Measurements from ENCODE around the gene TMEM171. TPM values are rescaled to one million over a fixed set of nuclear protein-coding genes. Genes with fewer than 3 reads are reported as not detected.

Gene TMEM171
- total RNA-seq, 1 donor from 2014 or later = not detected

DNA sequence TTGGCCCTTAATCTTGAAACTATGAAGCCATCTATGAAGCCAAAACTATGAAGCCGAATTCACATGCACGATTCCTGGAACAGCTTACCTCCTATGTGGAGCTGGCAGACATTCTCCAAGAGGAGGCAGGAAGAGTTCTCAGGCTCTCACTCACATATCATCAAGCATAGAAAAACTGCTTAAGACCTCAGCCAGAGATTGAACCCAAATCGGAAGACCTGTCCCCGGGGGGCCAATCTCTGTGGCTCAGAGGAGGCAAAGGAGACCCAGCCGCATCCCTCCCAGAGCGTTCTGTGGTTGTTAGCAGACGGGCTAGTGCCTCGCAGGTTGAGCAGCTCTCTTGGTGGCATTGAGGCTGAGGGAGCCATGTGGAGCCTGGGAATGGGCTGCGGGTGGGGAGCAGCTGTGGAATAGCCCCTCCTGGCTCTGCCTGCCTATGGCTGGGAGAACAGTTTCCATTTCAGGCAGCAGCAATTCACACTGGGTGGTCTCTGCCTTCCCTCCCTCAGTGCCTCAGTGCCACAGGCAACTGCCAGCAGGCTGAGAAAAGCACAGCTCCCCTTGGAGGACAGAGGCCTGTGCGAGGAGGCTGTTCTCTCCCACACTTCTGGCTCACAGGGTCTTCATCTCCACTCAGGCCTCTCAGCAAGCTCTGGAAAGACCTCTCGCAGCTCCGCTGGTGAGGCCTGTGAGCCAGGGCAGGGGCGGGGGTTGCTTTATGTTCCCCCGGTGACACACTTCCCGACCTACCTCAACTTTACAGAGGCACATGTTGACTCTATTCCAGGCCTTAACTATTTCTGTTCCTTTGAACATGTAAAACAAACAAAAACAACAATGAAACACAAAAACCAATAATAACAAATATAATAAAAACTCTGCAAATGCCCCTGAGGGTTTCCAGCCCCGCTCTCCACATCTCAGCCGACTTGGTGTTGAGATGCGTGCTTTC lies 35.2 kb downstream of the TMEM171 start:
- no peak for ATAC-seq (ENCODE audit: low read depth)
- CTCF ChIA-PET = no interaction called here
- TF ChIP-seq, protein P1, sequence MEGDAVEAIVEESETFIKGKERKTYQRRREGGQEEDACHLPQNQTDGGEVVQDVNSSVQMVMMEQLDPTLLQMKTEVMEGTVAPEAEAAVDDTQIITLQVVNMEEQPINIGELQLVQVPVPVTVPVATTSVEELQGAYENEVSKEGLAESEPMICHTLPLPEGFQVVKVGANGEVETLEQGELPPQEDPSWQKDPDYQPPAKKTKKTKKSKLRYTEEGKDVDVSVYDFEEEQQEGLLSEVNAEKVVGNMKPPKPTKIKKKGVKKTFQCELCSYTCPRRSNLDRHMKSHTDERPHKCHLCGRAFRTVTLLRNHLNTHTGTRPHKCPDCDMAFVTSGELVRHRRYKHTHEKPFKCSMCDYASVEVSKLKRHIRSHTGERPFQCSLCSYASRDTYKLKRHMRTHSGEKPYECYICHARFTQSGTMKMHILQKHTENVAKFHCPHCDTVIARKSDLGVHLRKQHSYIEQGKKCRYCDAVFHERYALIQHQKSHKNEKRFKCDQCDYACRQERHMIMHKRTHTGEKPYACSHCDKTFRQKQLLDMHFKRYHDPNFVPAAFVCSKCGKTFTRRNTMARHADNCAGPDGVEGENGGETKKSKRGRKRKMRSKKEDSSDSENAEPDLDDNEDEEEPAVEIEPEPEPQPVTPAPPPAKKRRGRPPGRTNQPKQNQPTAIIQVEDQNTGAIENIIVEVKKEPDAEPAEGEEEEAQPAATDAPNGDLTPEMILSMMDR (IDR thresholded peaks at IDR 0.05) = no peak
- no peaks in the 10 kb centered on the region for H3K36me3 Mint-ChIP-seq (ENCODE audit: low read depth)
- intact Hi-C loops (cut with micrococcal nuclease) = no loop called here
- peaks cover 52% of the 10 kb centered on the region for H3K27me3 Mint-ChIP-seq
- H3K4me1 Mint-ChIP-seq = peaks cover 21% of the 10 kb centered on the region
- DNase-seq = no peak
- no peaks in the 10 kb centered on the region for H3K9me3 Mint-ChIP-seq
- POLR2A ChIA-PET = no interaction called here
- H3K4me3 Mint-ChIP-seq = no peak overlapping the region
- H3K27ac Mint-ChIP-seq = no peak overlapping the region

DNA sequence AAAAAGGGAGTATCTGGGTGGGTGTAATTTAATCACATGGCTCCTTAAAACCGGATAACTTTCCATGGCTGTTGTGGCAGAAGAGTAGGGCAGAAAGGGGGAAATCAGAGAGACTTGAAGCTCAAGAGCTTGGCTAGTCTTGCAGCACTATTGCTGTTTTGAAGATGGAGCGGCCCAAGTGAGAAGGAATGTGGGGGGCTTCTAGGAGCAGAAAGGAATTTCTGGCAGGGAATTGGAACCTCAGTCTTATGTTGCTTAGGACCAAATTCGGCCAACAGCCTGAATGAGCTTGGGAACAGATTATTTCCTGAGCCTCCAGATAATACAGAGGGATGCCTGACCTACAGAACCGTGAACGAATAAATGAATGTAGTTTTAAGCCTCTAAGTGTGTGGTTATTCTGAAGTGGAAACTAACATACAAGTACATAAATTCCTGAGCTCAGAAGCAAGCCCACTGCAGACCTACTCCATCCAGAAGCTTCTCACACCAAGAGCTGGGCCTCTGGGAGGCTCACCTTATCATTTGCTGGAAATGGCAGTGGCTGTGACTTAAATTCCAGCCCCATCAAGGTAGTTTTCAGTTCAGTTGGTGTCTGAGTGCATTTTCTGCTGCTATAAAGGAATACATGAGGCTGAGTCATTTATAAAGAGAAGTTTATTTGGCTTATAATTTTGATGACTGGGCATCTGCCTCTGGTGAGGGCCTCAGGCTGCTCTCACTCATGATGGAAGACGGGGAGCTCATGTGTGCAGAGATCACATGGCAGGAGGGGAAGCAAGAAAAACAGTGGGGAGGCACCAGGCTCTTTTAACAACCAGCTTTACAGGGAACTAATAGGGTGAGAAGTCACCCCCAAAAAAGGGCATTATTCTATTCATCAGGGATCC lies 37.3 kb downstream of the TMEM171 start:
- no peaks in the 10 kb centered on the region for H3K36me3 Mint-ChIP-seq (ENCODE audit: low read depth)
- no peak overlapping the region for H3K27ac Mint-ChIP-seq
- H3K4me1 Mint-ChIP-seq = peaks cover 25% of the 10 kb centered on the region
- DNase-seq = no peak
- peaks cover 57% of the 10 kb centered on the region for H3K27me3 Mint-ChIP-seq
- TF ChIP-seq, protein P1 (IDR thresholded peaks at IDR 0.05) = no peak
- intact Hi-C loops (cut with micrococcal nuclease) = no loop called here
- POLR2A ChIA-PET = no interaction called here
- CTCF ChIA-PET = no interaction called here
- no peak for ATAC-seq (ENCODE audit: low read depth)
- H3K4me3 Mint-ChIP-seq = no peak overlapping the region
- no peaks in the 10 kb centered on the region for H3K9me3 Mint-ChIP-seq

DNA sequence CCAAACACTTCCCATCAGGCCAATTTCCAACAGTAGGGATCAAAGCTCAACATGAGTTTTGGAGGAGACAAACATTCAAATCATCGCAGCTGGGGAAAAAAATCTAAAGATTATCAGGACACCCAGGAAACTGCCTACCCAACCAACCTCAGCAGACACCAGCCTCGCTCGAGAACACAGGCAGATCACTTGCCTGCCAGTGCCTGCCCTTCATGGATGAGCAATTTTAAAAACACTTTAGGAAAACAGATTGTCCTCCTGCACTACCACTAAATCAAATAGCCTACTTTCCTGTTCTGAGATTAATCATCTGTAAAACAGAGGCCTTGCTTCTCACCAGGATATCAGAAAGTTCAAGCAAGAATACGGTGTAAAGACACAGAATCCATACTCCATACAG lies 37.9 kb downstream of the TMEM171 start:
- Mint-ChIP-seq H3K27ac (no peak overlapping the region), H3K36me3 (ENCODE audit: low read depth) (no peaks in the 10 kb centered on the region), H3K4me3 (no peak overlapping the region), H3K4me1 (peaks cover 23% of the 10 kb centered on the region), H3K9me3 (no peaks in the 10 kb centered on the region), H3K27me3 (peaks cover 62% of the 10 kb centered on the region)
- TF ChIP-seq, protein P1 (IDR thresholded peaks at IDR 0.05) = no peak
- no peak for DNase-seq
- ATAC-seq (ENCODE audit: low read depth) = no peak
- intact Hi-C loops (cut with micrococcal nuclease) = no loop called here
- POLR2A ChIA-PET = no interaction called here
- CTCF ChIA-PET = no interaction called here

DNA sequence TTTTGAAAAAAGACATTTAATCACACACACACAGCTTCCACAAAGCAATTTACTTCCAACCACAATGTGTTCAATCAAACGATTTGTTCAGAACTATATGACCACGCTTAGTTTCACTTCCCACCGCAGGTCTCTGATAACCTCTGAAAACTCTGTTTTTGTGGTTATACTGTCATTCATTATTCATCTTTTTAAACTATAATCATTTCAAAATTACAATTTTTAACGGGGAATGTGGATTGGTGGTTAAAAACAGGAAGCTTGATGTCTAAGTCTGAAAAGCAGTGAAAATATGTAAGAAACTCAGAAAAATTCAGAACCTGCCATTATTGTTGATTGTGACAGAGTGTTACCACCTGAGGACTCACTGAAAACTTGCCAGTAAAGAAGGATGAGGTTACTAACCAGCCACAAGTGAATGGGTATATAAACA lies 39.9 kb downstream of the TMEM171 start:
- Mint-ChIP-seq H3K4me1 (peaks cover 17% of the 10 kb centered on the region), H3K27ac (no peak overlapping the region), H3K9me3 (peaks cover 4% of the 10 kb centered on the region), H3K36me3 (ENCODE audit: low read depth) (no peaks in the 10 kb centered on the region), H3K27me3 (peaks cover 59% of the 10 kb centered on the region), H3K4me3 (no peak overlapping the region)
- POLR2A ChIA-PET = no interaction called here
- CTCF ChIA-PET = no interaction called here
- no peak for DNase-seq
- intact Hi-C loops (cut with micrococcal nuclease) = no loop called here
- TF ChIP-seq, protein P1 (IDR thresholded peaks at IDR 0.05) = no peak
- ATAC-seq (ENCODE audit: low read depth) = peak; percentile 45

DNA sequence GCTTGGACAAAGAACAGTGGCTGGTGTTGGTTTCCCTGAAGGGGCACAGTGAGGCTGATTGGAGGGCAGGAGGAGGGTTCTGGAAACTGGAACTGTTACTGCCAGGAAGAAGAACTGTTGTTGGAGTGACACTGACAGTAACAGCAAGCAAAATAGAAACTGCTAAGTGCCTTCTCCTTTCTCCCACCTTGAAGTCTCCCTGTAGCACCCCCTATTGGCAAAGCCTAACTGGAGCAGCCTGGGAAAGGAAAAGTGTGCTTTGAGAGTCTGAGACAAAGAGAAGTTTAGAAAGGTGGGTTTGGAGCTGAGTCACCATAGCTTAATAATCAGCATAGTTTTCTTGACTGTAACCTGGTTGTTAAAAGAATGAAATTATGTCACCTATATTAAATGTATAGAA lies 50.1 kb downstream of the TMEM171 start:
- no peak for DNase-seq
- H3K9me3 Mint-ChIP-seq = no peaks in the 10 kb centered on the region
- H3K27ac Mint-ChIP-seq = no peak overlapping the region
- TF ChIP-seq, protein P1 (IDR thresholded peaks at IDR 0.05) = no peak
- no peak overlapping the region for H3K4me3 Mint-ChIP-seq
- ChIA-PET POLR2A (no interaction called here), CTCF (no interaction called here)
- intact Hi-C loops (cut with micrococcal nuclease) = no loop called here
- H3K4me1 Mint-ChIP-seq = peaks cover 3% of the 10 kb centered on the region
- no peaks in the 10 kb centered on the region for H3K36me3 Mint-ChIP-seq (ENCODE audit: low read depth)
- ATAC-seq (ENCODE audit: low read depth) = no peak
- H3K27me3 Mint-ChIP-seq = peaks cover 58% of the 10 kb centered on the region
